GM21786 (cell line): ENCODE results near the gene BTBD9.

Experiments
- ATAC-seq: cut with Tn5 transposase; IDR thresholded peaks from one replicate; pipeline ENCODE4 v1.9.1; 2021; ENCODE audit not compliant: unreplicated experiment

The BTBD9 gene

DNA sequence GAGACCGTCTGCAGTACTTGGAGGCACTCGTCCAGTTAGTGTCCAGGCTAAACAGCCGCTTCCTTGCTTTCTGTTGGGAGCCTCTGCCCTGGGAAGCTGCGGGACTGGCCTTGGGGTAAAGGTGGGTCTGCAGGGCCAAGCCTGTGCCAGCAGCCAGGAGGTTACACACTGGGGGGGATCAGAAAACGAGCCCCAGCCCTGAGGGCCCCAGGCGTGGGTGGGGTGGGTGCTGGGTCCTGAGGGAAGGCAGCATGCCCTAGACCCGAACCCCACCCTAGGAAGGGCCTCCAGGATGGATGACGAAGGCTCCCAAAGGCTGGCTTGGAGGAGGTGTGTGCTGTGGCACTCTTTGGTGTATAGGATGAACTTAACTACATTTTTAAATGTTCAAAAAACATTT, 485.0 kb downstream of the BTBD9 start:
- no peak for ATAC-seq

DNA sequence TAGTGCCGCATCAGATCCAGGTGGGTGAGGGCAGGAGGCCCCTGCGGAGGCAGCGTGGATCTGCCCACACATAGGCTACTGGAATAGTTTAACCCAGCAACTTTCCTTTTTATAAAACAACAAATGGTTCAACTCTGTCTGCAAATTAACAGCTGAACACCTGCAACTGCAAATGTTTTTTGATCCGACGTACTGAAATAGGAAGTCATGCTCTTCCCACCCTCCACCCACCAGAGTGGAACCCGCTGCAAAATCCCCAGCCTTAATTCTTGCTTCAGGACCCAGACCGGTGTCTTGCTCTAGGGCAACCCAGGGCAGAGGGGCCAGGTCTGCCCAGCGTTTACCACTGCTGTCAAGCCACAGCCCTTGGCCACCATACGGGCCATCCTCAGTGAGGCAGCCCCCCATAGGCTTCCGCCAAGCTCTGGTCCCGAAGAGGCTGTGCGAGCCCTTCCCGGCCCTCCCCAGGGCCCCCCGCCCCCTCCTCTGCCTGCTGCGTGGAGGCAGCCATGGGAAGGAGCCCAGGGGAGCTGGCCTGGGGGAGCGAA, 485.9 kb downstream of the BTBD9 start:
- ATAC-seq = no peak

DNA sequence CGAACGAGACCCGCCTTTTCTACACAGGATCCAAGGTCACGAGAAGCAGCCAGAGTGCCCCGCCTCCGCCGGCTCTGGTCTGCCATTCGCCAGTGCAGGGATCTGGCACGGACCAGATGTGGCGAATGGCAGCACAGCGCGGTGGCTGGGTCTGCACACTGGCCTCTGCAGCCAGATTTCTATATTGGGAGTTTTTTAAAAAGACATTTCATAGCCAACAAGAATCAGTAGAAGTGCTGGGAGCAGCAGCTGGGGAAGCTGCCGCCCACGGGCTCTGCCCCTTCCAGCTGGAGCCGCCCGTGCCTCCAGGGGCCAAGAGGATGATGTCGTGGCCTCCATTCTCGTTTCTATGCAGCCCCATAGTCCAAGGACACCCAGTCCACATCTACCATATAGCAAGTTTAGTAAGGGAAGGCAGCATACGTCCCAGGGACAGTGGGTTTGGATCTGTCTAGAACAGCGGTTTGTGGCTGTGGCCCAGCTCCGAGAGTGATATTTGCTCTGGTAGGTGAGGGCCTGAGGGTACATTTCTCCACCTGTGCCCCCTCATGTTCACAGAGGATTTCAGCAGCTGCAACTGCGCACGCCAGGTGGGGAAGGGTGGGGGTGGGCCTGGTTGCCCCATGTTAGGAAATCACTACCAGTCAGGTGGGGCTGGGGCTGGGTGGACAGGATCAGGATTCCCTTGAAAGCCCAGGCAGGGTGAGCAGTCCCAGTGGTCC, 486.5 kb downstream of the BTBD9 start:
- ATAC-seq = no peak

DNA sequence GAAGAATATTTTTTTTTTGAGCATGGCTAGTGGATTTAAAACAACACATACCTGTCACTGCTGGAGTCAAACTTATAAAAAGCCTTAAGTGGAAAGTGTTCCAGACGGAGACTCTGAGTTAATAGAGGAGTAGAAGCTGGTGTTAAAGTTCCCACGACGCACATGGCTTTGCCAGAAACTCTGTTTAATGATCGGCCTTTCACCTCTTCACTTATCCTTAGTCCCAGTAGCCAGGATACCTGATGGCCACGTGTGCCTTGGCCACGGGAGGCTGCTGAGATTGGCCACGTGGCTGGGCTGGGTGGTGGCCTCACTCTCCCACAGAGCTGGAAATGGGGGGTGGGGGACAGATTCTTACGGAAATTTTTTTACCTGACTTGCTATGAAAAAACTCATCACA, 487.1 kb downstream of the BTBD9 start:
- ATAC-seq = no peak

DNA sequence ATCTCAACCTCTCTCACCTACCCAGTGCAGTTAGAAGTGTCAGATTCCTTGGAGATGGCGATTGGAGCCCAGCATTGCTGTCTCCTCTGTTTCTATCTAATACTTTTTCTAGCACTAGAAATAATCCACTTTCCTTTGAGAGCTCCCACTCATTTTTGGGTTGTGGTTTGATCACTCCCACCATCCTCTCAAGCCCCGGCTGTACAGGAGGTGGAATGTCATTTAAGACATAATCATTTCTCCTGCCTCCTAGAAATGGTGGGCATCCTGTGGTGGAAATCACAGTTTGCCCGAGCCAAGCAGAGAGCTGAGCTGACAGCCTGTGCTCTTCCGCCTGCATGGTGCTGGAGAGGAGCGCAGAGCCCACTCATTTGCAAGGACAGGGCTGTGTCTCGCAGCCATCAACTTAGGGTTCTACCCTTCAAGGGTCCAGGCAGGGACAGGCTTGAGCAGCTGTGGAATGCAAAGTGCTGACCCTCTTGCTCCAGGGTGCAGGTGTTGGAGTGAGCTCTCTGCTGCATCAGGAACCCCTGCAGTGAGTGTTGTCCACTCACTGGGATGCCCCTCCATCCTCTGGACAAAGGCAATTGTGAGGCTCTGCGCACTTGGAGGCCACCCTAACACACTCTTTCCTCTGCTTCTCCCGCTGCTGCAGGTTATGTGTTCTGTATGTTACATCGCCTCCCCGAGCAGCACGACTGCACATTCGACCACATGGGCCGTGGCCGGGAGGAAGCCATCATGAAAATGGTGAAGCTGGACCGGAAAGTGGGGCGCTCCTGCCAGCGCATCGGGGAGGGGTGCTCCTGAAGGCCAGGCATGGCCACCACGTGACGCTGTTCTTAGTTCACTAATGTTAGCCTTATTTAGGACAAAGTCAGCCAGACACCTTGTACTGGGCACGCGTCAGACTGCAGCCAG, 487.9 kb downstream of the BTBD9 start:
- no peak for ATAC-seq

DNA sequence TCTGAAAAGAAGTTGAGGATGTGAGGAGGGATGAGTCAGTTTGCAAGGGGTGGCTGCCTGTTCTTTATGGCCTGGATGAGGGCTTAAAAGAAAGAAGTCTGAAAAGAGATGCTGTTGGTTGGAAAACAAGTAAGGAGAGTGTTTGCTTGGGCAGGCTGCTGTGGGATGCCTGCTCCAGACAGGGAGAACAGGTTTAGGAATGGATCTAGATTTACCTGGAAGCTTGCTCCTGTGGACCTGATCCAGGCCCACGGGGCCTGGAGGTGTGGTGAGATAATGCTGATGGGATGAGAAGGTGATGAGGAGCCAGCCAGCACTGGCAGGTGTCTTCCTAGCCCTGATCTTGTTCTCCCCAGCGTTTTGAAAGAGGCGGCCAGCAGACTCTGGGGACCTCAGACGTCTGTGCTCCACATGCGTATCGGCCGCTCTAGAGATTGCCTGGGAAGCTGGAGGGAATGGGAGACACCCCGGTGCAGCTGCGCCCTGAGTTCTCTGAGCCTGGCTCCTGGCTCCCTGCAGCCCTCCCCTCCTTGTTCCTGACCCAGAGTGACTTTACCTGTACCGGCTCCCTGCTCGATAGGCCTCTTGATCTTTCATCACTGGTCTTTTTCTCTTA, 488.9 kb downstream of the BTBD9 start:
- no peak for ATAC-seq

DNA sequence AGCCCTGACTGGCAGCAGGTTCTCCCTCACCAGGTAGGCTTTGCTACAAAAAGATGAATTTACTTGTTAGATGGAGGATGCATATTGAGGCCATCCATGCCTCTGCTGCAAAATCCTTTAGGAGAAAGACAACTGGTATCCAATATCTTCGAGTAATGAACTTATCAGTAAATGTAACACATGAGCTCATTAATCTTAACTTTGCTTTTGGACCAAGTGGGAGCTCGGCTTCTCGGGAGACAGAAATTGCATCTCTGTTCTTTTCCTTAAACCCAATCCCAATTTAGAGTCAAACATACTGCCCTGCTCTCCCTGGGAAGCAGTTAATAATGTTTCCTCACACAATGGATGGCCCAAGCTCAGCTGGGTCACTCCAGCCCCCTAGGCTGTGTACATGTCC, 489.7 kb downstream of the BTBD9 start:
- no peak for ATAC-seq

DNA sequence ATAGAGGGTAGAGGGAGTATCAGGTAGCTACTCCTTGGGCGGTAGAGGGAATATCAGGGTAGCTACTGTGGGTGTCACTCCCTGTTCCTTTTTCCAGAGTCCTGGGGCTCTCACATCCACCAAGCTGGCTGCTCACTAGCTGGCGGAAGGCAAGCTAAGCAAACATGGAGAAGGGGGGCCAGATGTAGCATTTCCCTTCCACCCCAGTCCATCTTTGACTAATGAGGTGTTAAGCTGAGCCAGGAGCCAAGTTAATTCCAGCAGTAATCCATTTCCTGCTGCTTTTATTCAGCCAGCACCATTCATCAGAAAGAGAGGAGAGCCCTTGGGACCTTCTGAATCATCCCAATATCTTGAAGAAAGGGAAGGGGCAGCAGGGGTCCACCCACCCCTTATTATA, 490.2 kb downstream of the BTBD9 start:
- no peak for ATAC-seq

DNA sequence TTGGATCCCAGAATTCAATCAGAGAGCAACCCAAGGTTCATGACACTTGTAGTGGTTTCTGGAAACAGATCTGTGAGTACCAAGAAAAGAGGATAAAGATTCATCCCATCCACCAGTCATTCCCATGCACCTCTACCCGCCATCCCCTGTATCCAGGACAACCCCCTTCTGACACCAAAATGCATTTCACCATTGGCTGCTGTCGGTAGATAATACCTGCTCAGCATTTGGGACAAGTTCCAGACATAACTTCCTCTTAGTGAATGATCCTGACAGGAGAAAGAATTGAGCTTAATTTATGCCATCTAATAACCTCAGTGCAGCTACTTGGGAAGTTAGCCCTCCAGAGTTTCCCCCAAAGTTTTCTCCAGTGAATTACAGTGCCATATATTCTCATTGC, 491.1 kb downstream of the BTBD9 start:
- no peak for ATAC-seq

DNA sequence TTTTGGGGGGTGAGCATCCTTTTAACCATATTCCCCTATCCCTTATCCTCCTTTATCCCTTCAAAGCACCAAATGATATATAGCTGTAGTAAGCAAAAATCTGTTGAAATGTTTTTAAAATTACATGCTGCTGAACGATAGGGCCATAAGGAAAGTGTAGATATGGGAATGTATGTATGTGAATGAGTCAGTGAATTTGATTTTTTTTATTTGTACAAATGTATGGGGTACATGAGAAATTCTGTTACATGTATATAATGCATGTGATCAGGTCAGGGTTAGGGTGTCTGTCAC, 493.0 kb downstream of the BTBD9 start:
- no peak for ATAC-seq

DNA sequence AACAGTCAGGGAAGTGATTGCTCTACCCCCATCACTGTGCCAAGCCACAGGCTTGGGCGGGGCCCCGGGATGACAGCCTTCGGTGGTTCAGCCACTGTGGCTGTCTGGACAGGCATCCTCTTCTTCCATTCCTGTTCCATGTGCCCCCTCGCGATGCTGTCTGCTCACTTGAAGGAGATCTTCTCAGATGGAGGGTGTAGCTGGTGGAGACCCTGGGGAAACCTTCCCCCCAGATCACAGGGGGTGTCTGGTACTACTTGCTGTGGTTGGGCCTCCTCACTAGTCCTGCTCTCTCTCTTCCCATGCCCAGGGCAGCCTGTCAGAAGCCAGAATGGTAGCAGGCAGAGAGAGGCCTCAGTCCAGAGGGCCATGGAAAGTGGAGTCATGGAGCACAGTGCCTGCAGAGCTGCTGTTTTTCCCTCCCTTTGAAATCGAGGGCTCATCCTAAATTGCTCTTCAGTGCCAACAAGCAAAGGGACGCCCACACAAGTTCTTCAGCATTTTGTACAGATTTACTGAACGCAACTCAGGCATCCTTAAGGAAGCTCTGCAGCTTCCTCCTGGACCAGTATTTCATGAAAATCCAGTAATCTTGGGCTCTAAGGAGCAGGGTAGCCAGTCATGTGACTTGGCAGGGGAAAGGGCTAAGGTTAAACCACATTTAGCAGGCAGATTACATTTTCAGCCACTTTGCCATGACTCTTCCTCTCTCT, 493.6 kb downstream of the BTBD9 start:
- no peak for ATAC-seq

DNA sequence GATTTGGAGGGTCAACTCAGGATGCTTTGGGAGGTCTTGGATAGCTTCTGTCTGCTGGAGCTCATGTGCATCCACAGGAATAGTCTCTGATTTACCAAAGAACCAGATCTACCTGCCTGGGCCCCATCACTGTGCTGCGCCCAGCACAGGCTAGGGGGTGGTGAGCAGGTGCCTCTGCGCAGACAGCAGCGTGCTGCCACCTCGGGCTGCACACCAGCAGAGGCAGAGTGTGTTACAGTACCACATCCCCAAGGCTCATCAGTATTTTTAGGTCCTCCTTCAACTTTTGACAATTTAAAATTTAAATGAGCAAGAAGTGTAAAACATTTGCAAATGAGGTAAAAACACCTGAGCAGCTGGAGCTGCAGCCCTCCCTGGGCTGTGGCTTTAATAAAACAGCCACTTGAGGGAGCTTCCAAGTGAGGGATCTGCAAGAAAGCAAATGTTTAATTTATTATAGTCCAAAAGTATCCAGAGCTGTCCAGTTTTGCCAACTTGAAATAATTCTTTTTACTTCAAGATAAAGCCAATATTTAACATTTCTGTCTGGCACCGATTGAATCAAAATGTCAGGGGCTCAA, 495.3 kb downstream of the BTBD9 start:
- ATAC-seq = no peak

DNA sequence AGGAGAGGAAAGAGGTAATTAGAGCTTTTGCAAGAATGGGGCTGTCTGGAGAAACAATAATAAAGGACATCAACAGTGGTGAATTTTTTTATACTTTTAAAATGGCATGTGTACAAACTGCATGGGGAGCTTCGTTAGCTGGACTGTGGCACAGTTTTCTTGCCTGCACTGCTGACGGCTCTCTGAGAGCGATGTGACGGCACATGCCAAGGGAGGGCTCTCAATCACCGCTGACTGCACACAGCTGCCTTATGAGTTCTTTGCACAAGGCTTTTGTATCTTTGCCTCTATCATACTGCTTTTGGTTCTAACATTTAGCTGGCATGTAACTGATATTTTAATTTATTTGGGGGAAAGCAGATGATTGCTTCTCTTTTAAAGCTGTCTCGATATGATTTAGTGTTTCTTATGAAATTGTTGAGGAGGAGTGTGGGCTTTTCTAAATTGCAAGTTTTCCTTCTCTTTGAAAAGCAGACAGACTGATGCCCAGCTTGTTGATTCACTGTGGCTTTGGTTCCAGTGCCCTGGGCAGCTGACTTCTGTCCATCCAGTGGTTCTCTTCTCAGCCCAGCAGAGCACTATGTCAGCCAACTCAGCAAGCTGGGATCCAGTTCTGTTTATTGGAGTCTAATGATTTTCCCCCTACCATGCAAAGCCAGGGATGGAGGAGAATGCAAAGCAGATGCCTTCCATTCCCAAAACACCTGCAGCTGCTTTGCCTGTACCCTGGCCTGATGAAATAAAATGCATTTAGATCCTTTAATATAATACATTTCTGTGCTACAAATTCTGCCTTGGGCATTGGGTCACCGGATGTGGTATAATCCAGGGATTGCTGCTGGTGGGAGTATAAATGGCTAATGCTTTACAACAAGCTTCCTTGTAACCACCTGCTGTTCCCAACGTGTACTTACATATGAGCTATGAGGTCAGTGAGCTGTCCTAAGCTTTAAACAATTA, 496.3 kb downstream of the BTBD9 start:
- no peak for ATAC-seq

DNA sequence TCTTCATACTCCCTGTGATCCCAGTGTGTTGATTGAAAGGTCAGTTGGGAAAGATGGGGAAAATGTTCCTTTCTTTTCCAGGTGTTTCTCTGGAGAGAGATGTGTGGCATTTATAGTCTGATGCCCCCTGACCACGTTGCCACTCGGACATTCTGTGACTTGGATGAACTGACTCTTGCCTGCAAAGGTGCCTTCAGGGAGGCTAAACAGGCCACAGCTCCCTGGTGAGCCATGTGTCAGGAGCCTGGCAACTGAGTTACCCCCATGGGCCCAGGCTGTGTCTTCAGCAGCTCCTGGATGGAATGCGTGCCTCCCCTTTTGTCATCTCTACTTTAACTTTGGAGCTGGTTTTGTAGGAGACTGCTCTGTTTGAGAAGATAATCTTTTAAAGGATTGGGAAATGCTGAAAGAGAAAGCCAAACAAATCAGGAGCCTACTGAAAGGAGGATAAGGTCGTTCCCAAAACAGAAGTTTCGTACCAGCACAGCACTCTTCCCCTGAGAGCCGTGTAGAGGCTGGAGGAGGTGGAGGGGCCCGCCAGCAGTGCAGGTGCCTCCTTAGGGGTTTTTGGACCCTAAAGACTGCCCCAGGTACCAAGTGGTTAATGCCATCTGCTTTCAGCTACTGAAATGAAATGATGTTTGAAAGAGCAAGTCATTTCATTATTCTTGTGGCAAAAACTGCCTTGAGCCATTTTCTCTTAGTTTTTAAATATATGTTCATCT, 497.4 kb downstream of the BTBD9 start:
- no peak for ATAC-seq

DNA sequence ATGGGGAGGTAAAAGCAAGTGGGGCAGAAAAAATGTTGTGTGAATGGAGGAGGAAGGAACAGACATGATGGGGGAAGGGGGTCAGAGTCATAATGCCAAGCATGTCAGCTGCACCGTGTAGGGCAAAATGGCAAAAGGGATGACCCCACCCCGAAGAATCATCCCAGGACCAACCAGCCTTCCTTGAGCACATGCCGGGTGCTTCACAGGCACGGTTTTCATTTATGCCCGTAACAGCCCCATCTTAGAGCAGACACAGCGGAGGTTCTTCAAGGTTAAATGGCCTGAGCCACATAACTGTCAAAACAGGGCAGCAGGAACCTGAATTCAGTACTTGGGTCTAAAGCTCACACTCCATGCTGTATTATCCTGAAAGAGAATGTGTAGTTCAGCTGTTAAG, 498.0 kb downstream of the BTBD9 start:
- no peak for ATAC-seq

DNA sequence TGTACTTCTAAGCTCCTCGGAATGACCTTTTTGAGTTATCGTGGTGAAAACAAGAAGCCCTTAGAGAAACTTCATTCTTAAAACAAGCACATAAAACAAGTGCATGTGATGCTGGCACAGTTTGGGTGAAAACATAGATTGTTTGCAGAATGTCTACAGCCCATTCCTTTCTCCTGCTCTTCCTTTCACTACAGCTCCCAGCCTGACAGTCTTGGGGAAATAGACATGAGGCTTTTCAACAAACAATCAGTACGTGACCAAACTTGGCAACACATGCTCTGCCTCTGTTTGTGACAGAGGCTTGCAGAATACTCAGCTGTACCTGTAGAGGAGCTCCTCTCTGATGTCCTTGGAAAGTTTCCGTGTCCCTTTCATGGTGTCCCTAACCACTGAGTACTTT, 498.6 kb downstream of the BTBD9 start:
- ATAC-seq = no peak

DNA sequence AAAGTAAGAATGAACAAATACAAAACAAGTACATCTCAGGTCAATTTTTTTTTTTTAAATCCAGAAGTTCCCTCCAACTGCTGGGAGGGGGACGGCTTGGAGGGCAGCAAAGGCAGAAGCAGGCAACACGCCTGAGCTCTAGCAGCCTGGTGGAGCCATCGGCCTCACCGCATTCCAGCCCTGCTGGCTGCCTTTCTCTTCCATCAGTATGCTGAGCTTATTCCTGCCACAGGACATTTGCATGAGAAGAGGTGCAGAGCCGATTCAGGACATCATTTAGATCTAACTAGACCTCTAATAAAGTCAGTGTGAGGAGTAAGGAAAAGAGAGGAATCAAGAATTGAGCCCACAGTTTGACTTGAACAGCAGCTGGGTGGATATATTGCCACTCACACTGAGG, 501.4 kb downstream of the BTBD9 start:
- no peak for ATAC-seq

DNA sequence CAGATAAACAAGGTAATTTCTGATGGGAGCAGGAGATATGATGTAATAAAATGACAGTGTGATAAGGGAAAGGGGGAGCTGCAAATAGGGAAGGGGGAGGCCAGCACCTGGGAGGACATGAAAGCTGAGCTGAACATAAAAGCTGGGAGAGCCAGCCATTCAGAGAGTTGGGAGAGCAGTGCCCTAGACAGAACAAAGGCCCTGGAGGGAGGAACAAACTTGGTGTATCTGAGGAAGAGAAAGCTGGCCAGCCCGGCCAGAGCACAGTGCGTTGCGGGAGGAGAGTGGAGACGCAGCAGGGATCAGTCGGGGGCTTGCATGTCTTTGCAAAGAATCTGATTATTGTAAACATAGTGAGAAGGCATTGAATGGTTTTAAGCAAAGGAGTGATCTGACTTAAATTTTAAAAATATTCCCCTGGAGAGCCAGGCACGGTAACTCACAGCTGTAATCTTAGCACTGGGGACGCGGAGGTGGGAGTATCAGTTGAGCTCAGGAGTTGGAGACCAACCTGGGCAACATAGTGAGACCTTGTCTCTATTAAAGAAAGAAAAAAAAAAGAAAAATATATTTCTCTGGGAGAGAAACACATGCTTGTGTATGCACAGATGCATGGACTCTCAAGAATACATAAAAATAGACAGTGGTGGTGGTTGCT, 502.0 kb downstream of the BTBD9 start:
- no peak for ATAC-seq

DNA sequence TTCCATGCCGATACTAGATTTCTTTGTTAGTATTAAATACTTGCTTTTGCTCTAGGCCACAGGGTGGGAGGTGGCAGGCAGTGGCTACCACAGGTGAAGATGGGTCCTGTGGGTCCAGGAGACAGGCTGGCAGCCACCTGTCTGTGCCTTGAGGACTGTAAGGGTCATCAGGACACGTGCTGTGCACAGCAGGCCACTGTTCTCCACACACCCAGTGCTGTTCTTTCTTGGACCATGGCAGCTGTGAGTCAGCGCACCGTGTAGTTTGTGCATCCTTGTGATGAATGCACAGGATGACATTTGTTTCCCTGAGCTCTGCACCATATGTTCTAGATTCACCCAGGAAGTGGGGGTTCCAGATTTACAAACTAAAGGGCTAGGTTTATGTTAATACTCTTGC, 503.2 kb downstream of the BTBD9 start:
- ATAC-seq = no peak
